GM19240 (cell line): ENCODE measurements around the gene PMP22.

Experiments used
- DNase-seq: peaks from one replicate; pipeline ENCODE4 v3.0.0; 2011; ENCODE audit warnings: low spot score; ENCODE audit not compliant: insufficient read length

PMP22 gene

GRCh38 chr17:15274017-15274416, 8.9 kb upstream of the PMP22 start:
- no peak for DNase-seq

GRCh38 chr17:15273141-15273793, 8.1 kb upstream of the PMP22 start:
- DNase-seq, result no peak

GRCh38 chr17:15271741-15272140, 6.6 kb upstream of the PMP22 start:
- DNase-seq, result no peak

GRCh38 chr17:15270628-15271381, 5.7 kb upstream of the PMP22 start:
- DNase-seq, result no peak

GRCh38 chr17:15269780-15270089, 4.6 kb upstream of the PMP22 start:
- no peak for DNase-seq

- no peak for DNase-seq
These were observed 4.1 kb upstream of the PMP22 start for GRCh38 chr17:15269087-15269779.

GRCh38 chr17:15268461-15268860, 3.3 kb upstream of the PMP22 start:
- no peak for DNase-seq

- DNase-seq, result no peak
These were observed 2.9 kb upstream of the PMP22 start for GRCh38 chr17:15267996-15268395.

- DNase-seq, result no peak
These were observed 1.4 kb upstream of the PMP22 start for GRCh38 chr17:15266325-15267125.

GRCh38 chr17:15264542-15264941, 584 bp downstream of the PMP22 start:
- DNase-seq, result no peak

GRCh38 chr17:15263680-15264079, 1.4 kb downstream of the PMP22 start:
- DNase-seq, result no peak

- DNase-seq, result no peak
These were observed 1.9 kb downstream of the PMP22 start for GRCh38 chr17:15263206-15263579.

- no peak for DNase-seq
These were observed 2.6 kb downstream of the PMP22 start for GRCh38 chr17:15262291-15263205.

- DNase-seq, result no peak
These were observed 3.3 kb downstream of the PMP22 start for GRCh38 chr17:15261802-15262290.

- no peak for DNase-seq
These were observed 3.8 kb downstream of the PMP22 start for GRCh38 chr17:15261258-15261801.

GRCh38 chr17:15260376-15261257, 4.5 kb downstream of the PMP22 start:
- no peak for DNase-seq

GRCh38 chr17:15257796-15258512, 7.2 kb downstream of the PMP22 start:
- no peak for DNase-seq

GRCh38 chr17:15257258-15257788, 7.8 kb downstream of the PMP22 start:
- peak; percentile 71 for DNase-seq
